Measurements from ENCODE around the gene OR7D2. TPM values are rescaled to one million over a fixed set of nuclear protein-coding genes. Genes with fewer than 3 reads are reported as not detected.
"Not testable (repeated sequence)": the region's sequence is repeated elsewhere in the genome, so short reads cannot be mapped to it uniquely, and the experiment has no call there.

Gene OR7D2
- total RNA-seq, 8 experiments from 2014 or later = 0.04 to 1.9 (median 0.27) TPM; not detected in 2

DNA sequence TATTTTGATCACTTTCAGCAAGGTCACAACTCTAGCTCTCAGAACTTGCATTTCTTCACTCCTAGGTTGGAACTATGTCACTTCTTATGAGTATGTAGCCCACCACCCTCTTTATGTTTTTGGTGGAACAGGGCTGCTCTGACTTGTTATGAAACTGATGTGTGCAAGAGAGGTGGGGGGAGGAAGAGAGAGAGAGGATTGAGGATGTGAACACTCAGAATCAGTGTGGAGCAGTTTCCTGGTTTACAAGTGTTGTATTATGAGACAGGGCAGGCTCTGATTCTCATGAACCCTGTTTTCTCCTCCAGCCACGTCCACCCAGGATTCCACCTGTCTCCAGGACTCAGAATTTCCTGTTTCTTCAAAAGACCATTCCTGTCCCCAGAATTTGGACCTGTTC lies 22.5 kb upstream of the OR7D2 start:
- in situ Hi-C loops (cut with MboI; ENCODE audit: low pct_unique_long_range_greater_than_20kb in 2 of 9, low sequenced_read_pairs in 9 of 9, unreplicated experiment in 9 of 9) = no loop called here
- ATAC-seq (replicated peaks in 6 of 8) = no peak
- Histone ChIP-seq H3K4me3 (no peak overlapping the region), H3K27ac (no peak overlapping the region), H3K4me1 (replicated peaks in 1 of 2) (no peaks in the 10 kb centered on the region)
- 50 to 100% methylated on average over 1 of the region's 1 CpG; no CpG with 5 or more reads in 8 of the 10 experiments for WGBS, 10 experiments

- 85 to 100% (median 100%) methylated on average over 1 to 10 of the region's 13 CpGs; no CpG with 5 or more reads in 4 of the 10 experiments for WGBS, 10 experiments
- Histone ChIP-seq H3K4me3 (no peak overlapping the region), H3K4me1 (replicated peaks in 1 of 2) (no peaks in the 10 kb centered on the region), H3K27ac (no peak overlapping the region)
- ATAC-seq (replicated peaks in 6 of 8) = no peak
- in situ Hi-C loops (cut with MboI; ENCODE audit: low pct_unique_long_range_greater_than_20kb in 2 of 9, low sequenced_read_pairs in 9 of 9, unreplicated experiment in 9 of 9) = no loop called here
These were observed 18.9 kb upstream of the OR7D2 start for GRCh38 chr19:9159891-9160290.

DNA sequence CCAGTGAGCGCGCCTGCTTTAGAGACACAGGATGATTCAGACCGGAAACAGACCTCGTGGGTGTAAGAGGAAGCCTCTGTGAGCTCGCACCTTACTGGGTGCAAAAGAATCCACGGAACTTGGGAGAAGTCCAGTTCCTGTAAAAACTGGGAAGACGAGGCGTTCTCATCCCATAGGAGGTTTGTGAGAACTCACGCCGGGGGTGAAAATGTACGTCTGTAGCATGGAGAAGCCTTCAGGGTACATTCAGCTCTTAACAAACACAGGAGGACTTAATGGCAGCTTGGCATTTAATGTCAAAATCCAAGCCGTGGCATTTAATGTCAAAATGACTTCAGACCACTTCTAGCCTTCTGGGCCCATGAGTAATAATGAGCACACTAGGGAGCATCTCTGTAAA lies 17.4 kb upstream of the OR7D2 start:
- in situ Hi-C loops (cut with MboI; ENCODE audit: low pct_unique_long_range_greater_than_20kb in 2 of 9, low sequenced_read_pairs in 9 of 9, unreplicated experiment in 9 of 9) = no loop called here
- no peak for ATAC-seq (replicated peaks in 6 of 8)
- Histone ChIP-seq H3K27ac (no peak overlapping the region), H3K4me1 (replicated peaks in 1 of 2) (no peaks in the 10 kb centered on the region), H3K4me3 (no peak overlapping the region)
- WGBS, 10 experiments = 94 to 100% (median 96%) methylated on average over 1 to 10 of the region's 12 CpGs; no CpG with 5 or more reads in 3 of the 10 experiments

DNA sequence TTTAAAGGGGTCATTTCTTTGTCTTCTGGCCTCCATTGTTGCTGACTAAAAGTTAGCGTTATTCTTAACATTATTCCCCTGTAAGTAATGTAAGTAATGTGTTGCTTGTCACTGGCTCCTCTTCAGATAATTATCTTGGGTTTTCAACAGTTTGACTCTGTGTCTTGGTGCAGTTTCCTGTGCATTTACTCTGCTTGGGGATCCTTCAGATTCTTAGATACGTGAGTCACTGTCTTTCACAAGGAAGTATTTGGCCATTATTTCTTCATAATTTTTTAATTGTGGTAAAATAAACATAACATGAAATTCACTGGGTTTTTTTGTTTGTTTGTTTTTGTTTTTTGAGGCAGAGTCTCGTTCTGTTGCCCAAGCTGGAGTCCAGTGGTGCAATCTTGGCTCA lies 13.5 kb upstream of the OR7D2 start:
- no peak overlapping the region for H3K27ac ChIP-seq
- no peaks in the 10 kb centered on the region for H3K4me1 ChIP-seq (replicated peaks in 1 of 2)
- ATAC-seq (replicated peaks in 6 of 8) = no peak
- H3K4me3 ChIP-seq = no peak overlapping the region
- in situ Hi-C loops (cut with MboI; ENCODE audit: low pct_unique_long_range_greater_than_20kb in 2 of 9, low sequenced_read_pairs in 9 of 9, unreplicated experiment in 9 of 9) = no loop called here
- 90 to 100% (median 100%) methylated on average over 1 to 3 of the region's 3 CpGs; no CpG with 5 or more reads in 2 of the 10 experiments for WGBS, 10 experiments

- 10 to 100% (median 84%) methylated on average over 2 to 4 of the region's 4 CpGs; no CpG with 5 or more reads in 2 of the 10 experiments for WGBS, 10 experiments
- ATAC-seq (replicated peaks in 6 of 8) = no peak
- in situ Hi-C loops (cut with MboI; ENCODE audit: low pct_unique_long_range_greater_than_20kb in 2 of 9, low sequenced_read_pairs in 9 of 9, unreplicated experiment in 9 of 9) = no loop called here
- Histone ChIP-seq H3K27ac (no peak overlapping the region), H3K4me1 (replicated peaks in 1 of 2) (no peaks in the 10 kb centered on the region), H3K4me3 (no peak overlapping the region)
These were observed 11.9 kb upstream of the OR7D2 start for GRCh38 chr19:9166846-9167245.

DNA sequence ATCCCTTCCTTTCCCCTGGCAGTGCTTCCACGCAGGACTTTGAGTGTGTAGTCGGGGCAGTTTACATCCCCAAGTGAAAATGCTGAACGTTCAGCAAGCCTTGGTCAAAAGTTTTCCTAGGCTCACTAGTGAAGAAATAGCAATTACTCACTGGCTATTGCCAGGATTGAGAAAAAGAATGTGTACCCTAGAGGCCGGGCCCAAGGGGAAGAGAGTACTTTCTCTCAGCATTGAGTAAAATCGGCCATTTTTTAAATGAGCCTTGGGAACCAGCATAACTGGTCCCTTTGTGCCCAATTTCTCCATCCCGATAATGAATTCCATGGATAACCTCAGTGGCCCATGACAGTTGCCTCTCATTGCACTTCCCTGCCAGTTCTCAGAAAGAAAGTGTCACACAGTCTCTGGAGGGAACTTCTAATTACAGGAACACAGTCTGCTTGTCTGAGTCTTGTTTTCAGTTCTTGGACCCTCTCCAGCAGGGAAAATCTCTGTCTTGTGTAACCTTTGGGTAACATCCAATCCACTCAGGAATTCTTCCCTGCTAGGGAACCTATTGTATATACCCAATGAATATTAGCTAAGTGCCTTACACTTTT lies 7.3 kb upstream of the OR7D2 start:
- Histone ChIP-seq H3K4me1 (replicated peaks in 1 of 2) (no peaks in the 10 kb centered on the region), H3K27ac (no peak overlapping the region), H3K4me3 (no peak overlapping the region)
- ATAC-seq (replicated peaks in 6 of 8) = no peak
- WGBS, 10 experiments = 20 to 100% (median 83%) methylated on average over 1 to 5 of the region's 6 CpGs; no CpG with 5 or more reads in 1 of the 10 experiments
- in situ Hi-C loops (cut with MboI; ENCODE audit: low pct_unique_long_range_greater_than_20kb in 2 of 9, low sequenced_read_pairs in 9 of 9, unreplicated experiment in 9 of 9) = no loop called here

DNA sequence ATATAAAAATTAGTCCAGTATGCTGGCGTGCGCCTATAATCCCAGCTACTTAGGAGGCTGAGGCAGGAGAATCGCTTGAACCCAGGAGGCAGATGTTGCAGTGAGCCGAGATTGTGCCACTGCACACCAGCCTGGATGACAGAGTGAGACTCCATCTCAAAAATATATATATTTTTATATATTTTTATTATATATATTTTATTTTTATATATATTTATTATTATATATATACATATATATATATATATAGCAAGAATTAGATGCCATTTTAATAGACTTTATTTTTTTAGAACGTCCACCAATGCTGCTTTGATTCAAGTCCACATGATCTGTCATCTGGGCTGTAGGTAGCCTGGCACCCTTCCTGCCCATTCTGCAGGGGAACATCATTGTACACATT lies 3.5 kb upstream of the OR7D2 start:
- no peak for ATAC-seq (replicated peaks in 6 of 8)
- WGBS, 10 experiments = 50 to 91% (median 72%) methylated on average over 1 to 5 of the region's 5 CpGs; no CpG with 5 or more reads in 1 of the 10 experiments
- Histone ChIP-seq H3K4me1 (replicated peaks in 1 of 2) (no peaks in the 10 kb centered on the region), H3K4me3 (no peak overlapping the region), H3K27ac (no peak overlapping the region)
- in situ Hi-C loops (cut with MboI; ENCODE audit: low pct_unique_long_range_greater_than_20kb in 2 of 9, low sequenced_read_pairs in 9 of 9, unreplicated experiment in 9 of 9) = no loop called here

- Histone ChIP-seq H3K4me1 (replicated peaks in 1 of 2) (no peaks in the 10 kb centered on the region), H3K27ac (no peak overlapping the region), H3K4me3 (no peak overlapping the region)
- no peak for ATAC-seq (replicated peaks in 6 of 8)
- WGBS, 10 experiments = 61 to 100% (median 80%) methylated on average over 1 to 12 of the region's 17 CpGs; no CpG with 5 or more reads in 2 of the 10 experiments
- in situ Hi-C loops (cut with MboI; ENCODE audit: low pct_unique_long_range_greater_than_20kb in 2 of 9, low sequenced_read_pairs in 9 of 9, unreplicated experiment in 9 of 9) = no loop called here
These were observed 4.2 kb downstream of the OR7D2 start for GRCh38 chr19:9183000-9183399.

GRCh38 chr19:9187191-9187590 lies 8.4 kb downstream of the OR7D2 start:
- no peak for ATAC-seq (replicated peaks in 6 of 8)
- H3K4me1 ChIP-seq (replicated peaks in 1 of 2) = no peaks in the 10 kb centered on the region
- H3K4me3 ChIP-seq = no peak overlapping the region
- no peak overlapping the region for H3K27ac ChIP-seq
- in situ Hi-C loops (cut with MboI; ENCODE audit: low pct_unique_long_range_greater_than_20kb in 2 of 9, low sequenced_read_pairs in 9 of 9, unreplicated experiment in 9 of 9) = no loop called here
- 44 to 79% (median 59%) methylated on average over 2 to 6 of the region's 6 CpGs; no CpG with 5 or more reads in 1 of the 10 experiments for WGBS, 10 experiments

DNA sequence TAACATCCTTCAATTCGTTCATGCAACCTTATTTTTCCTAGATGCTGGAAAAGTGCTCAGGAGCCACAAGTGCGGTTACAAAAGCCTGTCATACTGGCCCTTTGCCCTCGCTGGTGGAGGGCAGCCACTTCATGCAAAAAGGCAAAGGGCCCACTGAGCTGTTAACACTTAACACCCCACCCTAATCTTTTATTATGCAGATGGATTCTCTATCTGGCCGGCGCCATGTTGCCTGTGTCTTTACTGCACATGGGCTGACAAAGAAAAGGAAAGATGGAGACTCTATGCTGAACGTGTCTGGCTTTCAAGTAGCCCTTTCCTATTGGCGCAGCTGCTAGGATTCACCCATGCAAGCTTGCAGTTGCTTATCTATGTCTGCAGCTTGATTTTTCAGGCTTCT lies 10.8 kb downstream of the OR7D2 start:
- ATAC-seq (replicated peaks in 6 of 8) = no peak
- Histone ChIP-seq H3K4me1 (replicated peaks in 1 of 2) (no peaks in the 10 kb centered on the region), H3K27ac (no peak overlapping the region), H3K4me3 (no peak overlapping the region)
- 0 to 80% (median 12%) methylated on average over 1 to 7 of the region's 7 CpGs; no CpG with 5 or more reads in 1 of the 10 experiments for WGBS, 10 experiments
- in situ Hi-C loops (cut with MboI; ENCODE audit: low pct_unique_long_range_greater_than_20kb in 2 of 9, low sequenced_read_pairs in 9 of 9, unreplicated experiment in 9 of 9) = no loop called here

- no CpG with 5 or more reads among the region's 2 CpGs for WGBS, 10 experiments
- in situ Hi-C loops (cut with MboI; ENCODE audit: low pct_unique_long_range_greater_than_20kb in 2 of 9, low sequenced_read_pairs in 9 of 9, unreplicated experiment in 9 of 9); H3K4me3 ChIP-seq; ATAC-seq (replicated peaks in 6 of 8); H3K4me1 ChIP-seq (replicated peaks in 1 of 2); H3K27ac ChIP-seq: not testable (repeated sequence)
These were observed 19.3 kb downstream of the OR7D2 start for GRCh38 chr19:9198044-9198443.

DNA sequence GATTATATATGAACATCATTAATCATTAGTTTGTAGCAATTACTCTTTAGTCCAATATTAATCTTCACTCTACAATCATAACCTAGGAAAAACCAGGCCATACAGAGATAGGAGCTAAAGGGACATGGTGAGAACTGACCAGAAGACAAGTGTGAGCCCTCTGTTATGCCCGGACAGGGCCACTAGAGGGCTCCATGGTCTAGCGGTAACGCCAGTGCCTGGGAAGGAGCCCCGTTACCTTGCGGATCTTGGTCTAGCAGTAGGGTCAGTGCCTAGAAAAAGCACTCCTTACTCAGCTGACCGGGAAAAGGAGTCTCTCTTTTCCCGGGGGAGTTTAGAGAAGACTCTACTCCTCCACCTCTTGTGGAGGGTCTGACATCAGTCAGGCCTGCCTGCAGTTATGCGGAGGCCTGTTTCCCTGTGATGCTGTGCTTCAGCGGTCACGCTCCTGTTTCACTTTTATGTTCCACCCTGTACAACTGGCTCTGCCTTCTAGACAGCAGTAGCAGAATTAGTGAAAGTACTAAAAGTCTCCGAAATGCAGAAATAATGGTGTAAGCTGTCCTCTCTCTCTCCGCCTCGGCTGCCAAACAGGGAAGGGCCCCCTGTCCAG lies 26.8 kb downstream of the OR7D2 start:
- no peak overlapping the region for H3K27ac ChIP-seq
- in situ Hi-C loops (cut with MboI; ENCODE audit: low pct_unique_long_range_greater_than_20kb in 2 of 9, low sequenced_read_pairs in 9 of 9, unreplicated experiment in 9 of 9) = no loop called here
- peak; percentile 65 to 93 (median 79) for ATAC-seq (replicated peaks in 6 of 8)
- no peak overlapping the region for H3K4me3 ChIP-seq
- 0 to 44% (median 10%) methylated on average over 1 to 7 of the region's 13 CpGs; no CpG with 5 or more reads in 2 of the 10 experiments for WGBS, 10 experiments
- no peaks in the 10 kb centered on the region for H3K4me1 ChIP-seq (replicated peaks in 1 of 2)

DNA sequence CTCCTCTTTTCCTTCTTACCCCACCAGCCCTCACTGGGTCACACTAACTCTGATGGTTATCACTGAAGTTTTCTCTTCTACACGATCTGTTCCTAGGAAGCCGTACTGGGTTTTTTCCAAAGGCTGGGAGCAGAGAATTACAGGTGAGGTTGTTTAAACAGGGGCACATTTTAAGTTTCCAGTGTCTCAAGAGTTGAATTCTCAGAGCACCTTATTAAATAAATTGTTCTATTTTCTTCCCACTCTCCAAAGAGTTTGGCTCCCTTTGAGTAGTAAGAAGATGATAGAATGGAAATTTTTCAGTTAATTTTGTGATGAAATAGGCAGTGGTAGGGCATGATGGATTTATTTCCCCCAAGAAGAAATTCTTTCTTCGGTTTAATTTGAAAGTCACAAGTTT lies 40.7 kb downstream of the OR7D2 start, which contains the start of gene OR7D4:
Gene OR7D4 (minus strand): TSS at position 101 of the 400 bp plus-strand sequence. CDS start 4,752 bp downstream, outside the sequence.
- no peaks in the 10 kb centered on the region for H3K4me1 ChIP-seq (replicated peaks in 1 of 2)
- 0 to 63% (median 25%) methylated on average over 1 to 3 of the region's 3 CpGs for WGBS, 10 experiments
- no peak within 1 kb of the TSS for H3K27ac ChIP-seq
- H3K4me3 ChIP-seq = no peak within 1 kb of the TSS
- no peak for ATAC-seq (replicated peaks in 6 of 8)
- in situ Hi-C loops (cut with MboI; ENCODE audit: low pct_unique_long_range_greater_than_20kb in 2 of 9, low sequenced_read_pairs in 9 of 9, unreplicated experiment in 9 of 9) = no loop called here
